Calu3 (cell line): ENCODE results near the gene ACTR1B. TPM values are rescaled to one million over a fixed set of nuclear protein-coding genes. Genes with fewer than 3 reads are reported as not detected.

Source experiments
- BruUV-seq: library from RNA; stranded (reverse); fragments of 400-500 nt; replicated peaks from 2 replicates; lab custom pipeline; 2021; lab: Mats Ljungman, UMichigan
- CTCF ChIA-PET: fragments of 300-600 bp; sonication (Branson Sonifier 250); formaldehyde crosslinking; loops from one replicate; lab custom pipeline; 2022; ENCODE audit warnings: antibody characterized with exemption; lab: Charles Lee
- DNase-seq: peaks from one replicate; pipeline ENCODE4 v3.0.0; 2022
- H3K27ac Mint-ChIP-seq: one replicate; pipeline ENCODE4 v1.8.0; 2022; ENCODE audit warnings: mixed read lengths; ENCODE audit not compliant: unreplicated experiment
- H3K27me3 Mint-ChIP-seq: one replicate; pipeline ENCODE4 v1.8.0; 2022; ENCODE audit warnings: mixed read lengths; ENCODE audit not compliant: unreplicated experiment
- H3K36me3 Mint-ChIP-seq: one replicate; pipeline ENCODE4 v1.8.0; 2022; ENCODE audit warnings: mild to moderate bottlenecking, moderate library complexity, mixed read lengths; ENCODE audit not compliant: insufficient read depth, unreplicated experiment
- H3K4me1 Mint-ChIP-seq: one replicate; pipeline ENCODE4 v1.8.0; 2022; ENCODE audit warnings: mild to moderate bottlenecking, low read depth, mixed read lengths; ENCODE audit not compliant: unreplicated experiment
- H3K4me3 Mint-ChIP-seq: one replicate; pipeline ENCODE4 v1.8.0; 2022; ENCODE audit warnings: mild to moderate bottlenecking, low read depth, moderate library complexity, mixed read lengths; ENCODE audit not compliant: unreplicated experiment
- H3K9me3 Mint-ChIP-seq: one replicate; pipeline ENCODE4 v1.8.0; 2022; ENCODE audit warnings: low read depth, mixed read lengths; ENCODE audit not compliant: unreplicated experiment
- intact Hi-C: fragments of 100-400 bp; cut with micrococcal nuclease; formaldehyde crosslinking; loops from one replicate; pipeline ENCODE4 v1.10.0; 2022; ENCODE audit not compliant: unreplicated experiment
- total RNA-seq: library from RNA; stranded (reverse); gene quantifications from 2 replicates; pipeline ENCODE4 v1.2.3, GENCODE V29; 2022
- TF ChIP-seq, protein P1 (sequence below): fragments of 200-600 bp; IDR thresholded peaks from one replicate; pipeline ENCODE4 v1.8.0; 2022; ENCODE audit warnings: antibody characterized with exemption; ENCODE audit not compliant: unreplicated experiment

Gene ACTR1B
- total RNA-seq, 1 experiment from 2014 or later: 48.7 TPM

DNA sequence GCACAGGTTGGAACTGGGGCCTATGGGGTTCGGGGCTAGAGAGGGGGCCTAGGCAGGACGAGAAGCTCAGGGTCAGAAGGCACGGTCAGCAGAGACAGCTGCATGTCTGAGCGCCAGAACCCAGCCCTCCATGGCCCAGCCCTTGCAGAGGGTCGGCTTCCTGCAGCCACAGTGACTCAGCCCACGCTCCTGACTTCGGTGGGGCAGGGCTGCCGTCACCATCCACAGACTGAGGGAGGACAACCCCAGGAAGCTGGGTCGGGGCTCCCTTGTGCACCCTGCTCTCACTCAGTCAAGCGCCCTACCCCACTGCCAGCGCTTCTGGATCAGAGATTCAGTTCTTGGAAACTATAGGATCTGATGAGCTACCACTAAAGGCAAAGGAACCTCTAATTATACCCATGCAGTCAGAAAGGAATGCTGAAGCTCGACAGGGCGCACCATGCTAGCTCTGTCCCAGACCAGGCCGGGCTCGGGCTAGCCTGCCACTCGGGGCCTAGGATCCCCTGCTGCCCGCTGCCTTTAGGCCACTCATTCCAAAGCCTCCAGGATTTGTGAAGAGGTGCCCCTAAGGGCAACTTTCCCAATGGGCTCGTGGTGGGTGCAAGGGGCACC is 3.0 kb downstream of the ACTR1B start:
- intact Hi-C loops: no loop called here
- H3K27me3 Mint-ChIP-seq: no peaks in the 10 kb centered on the region
- DNase-seq: no peak
- CTCF ChIA-PET: no interaction called here
- peaks cover 31% of the 10 kb centered on the region for H3K36me3 Mint-ChIP-seq
- TF ChIP-seq, protein P1, sequence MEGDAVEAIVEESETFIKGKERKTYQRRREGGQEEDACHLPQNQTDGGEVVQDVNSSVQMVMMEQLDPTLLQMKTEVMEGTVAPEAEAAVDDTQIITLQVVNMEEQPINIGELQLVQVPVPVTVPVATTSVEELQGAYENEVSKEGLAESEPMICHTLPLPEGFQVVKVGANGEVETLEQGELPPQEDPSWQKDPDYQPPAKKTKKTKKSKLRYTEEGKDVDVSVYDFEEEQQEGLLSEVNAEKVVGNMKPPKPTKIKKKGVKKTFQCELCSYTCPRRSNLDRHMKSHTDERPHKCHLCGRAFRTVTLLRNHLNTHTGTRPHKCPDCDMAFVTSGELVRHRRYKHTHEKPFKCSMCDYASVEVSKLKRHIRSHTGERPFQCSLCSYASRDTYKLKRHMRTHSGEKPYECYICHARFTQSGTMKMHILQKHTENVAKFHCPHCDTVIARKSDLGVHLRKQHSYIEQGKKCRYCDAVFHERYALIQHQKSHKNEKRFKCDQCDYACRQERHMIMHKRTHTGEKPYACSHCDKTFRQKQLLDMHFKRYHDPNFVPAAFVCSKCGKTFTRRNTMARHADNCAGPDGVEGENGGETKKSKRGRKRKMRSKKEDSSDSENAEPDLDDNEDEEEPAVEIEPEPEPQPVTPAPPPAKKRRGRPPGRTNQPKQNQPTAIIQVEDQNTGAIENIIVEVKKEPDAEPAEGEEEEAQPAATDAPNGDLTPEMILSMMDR: no peak
- no peaks in the 10 kb centered on the region for H3K4me1 Mint-ChIP-seq
- no peak overlapping the region for H3K4me3 Mint-ChIP-seq
- no peak overlapping the region for H3K27ac Mint-ChIP-seq
- no peaks in the 10 kb centered on the region for H3K9me3 Mint-ChIP-seq
- no TSS peak for BruUV-seq

DNA sequence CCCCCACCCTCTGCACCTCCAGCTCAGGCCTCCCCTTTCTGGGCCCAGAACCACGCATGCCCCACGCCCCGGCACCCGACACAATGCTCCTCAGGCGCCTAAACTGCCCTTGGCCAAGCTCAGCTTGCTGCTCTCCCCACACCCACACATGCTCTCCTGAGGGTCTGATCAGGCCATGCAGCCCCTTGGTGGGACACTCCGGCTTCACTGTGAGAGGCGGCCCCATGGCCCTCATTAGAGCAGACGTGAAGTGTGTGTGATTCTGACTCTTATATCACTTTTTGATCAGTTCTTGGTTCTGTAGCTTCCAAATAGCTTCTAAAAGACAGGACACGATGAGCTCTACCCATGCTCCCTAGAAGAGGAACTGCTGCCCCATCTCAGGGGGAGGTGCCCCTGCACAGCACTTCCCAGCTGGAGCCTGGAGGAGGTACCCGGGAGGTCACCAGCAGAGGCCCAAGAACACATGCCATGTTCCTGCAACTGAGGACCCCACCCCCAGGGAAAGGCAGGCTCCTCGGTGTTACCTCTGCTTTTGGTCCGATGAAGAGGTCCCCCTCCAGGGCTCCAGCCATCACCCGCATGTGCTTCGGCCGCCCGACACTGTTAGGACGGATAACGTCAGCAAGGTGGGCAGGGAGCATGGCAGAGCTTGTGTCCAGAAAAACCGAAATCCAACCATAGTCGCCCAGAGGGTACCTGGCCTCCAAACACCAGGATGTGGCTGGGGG is 3.6 kb downstream of the ACTR1B start:
- DNase-seq: no peak
- TF ChIP-seq, protein P1: no peak
- Mint-ChIP-seq H3K4me1 (no peaks in the 10 kb centered on the region), H3K9me3 (peaks cover 4% of the 10 kb centered on the region), H3K36me3 (peaks cover 35% of the 10 kb centered on the region), H3K4me3 (no peak overlapping the region), H3K27ac (no peak overlapping the region), H3K27me3 (no peaks in the 10 kb centered on the region)
- intact Hi-C loops: no loop called here
- CTCF ChIA-PET: no interaction called here
- no TSS peak for BruUV-seq

DNA sequence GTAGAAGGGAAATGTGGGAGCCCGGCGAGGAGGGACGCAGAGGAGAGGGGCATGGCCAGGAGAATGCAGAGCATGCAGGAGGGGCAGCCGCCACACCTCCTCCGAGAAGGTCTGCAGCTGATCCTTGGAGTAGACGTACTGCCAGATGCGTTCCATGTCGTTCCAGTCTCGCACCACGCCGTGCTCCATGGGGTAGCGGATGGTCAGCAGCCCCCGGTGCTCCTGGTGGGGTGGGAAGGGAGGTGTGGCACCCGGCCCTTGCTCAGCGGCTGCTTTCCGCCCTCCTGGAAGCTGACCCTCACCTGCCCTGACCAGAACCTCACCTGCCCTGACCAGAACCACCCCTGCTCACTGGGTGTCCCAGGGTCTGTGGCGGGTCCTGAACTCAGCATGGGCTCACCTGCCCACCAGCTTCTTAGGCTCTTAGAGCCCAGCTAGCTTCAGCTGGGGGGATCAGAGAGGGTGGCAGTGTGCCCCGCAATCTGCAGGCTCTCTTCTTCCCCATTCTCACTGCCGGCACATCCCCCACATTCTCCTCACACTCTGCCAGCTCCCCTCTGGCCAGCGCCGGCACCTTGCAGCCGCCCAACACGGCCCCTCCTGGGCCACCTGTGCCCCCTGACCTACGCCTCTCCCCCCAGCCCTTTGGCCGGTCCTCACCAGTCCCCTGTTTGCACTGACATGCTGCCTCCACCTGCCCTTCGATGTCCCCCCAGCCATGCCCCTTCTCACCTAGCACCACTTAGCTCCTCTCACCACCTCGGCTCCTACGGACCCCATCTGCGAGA is 4.4 kb downstream of the ACTR1B start:
- Mint-ChIP-seq H3K9me3 (peaks cover 8% of the 10 kb centered on the region), H3K4me3 (no peak overlapping the region), H3K4me1 (no peaks in the 10 kb centered on the region), H3K27me3 (no peaks in the 10 kb centered on the region), H3K27ac (no peak overlapping the region), H3K36me3 (peaks cover 40% of the 10 kb centered on the region)
- no peak for DNase-seq
- intact Hi-C loops: no loop called here
- BruUV-seq: no TSS peak
- TF ChIP-seq, protein P1: no peak
- CTCF ChIA-PET: no interaction called here

DNA sequence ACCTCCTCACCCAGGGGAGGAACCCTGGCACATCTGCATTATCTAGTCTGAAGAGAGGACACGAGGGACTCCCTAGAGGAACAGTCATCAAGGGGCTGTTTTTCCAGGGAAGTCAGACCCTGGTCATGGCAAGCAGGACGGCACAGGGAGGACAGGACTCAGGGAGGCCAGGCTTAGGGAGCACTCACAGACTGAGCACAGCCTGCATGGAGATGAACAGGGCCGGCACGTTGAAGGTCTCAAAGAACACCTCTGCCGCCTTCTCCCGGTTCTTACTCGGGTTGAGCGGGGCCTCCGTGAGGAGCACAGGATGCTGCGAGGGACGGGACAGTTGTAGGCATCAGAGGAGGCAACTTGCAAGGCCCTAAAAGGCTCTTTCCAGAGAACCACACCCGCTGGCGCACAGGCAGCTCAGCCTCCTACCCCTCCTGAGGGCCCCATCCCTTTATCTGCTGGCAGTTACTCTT is 5.1 kb downstream of the ACTR1B start:
- Mint-ChIP-seq H3K27me3 (no peaks in the 10 kb centered on the region), H3K27ac (no peak overlapping the region), H3K9me3 (peaks cover 14% of the 10 kb centered on the region), H3K4me1 (no peaks in the 10 kb centered on the region), H3K4me3 (no peak overlapping the region), H3K36me3 (peaks cover 35% of the 10 kb centered on the region)
- intact Hi-C loops: no loop called here
- CTCF ChIA-PET: no interaction called here
- TF ChIP-seq, protein P1: no peak
- DNase-seq: no peak
- no TSS peak for BruUV-seq
